Measurements from ENCODE around the gene COL23A1.
"Not testable (repeated sequence)": the region's sequence is repeated elsewhere in the genome, so short reads cannot be mapped to it uniquely, and the experiment has no call there.

COL23A1 gene

GRCh38 chr5:178229111-178229510 is 361.1 kb downstream of the COL23A1 start:
- DNase-seq (ENCODE audit: low read depth in 2 of 2): not testable (repeated sequence)

- DNase-seq (ENCODE audit: low read depth in 2 of 2): no peak
Observed at GRCh38 chr5:178228609-178229008, 361.6 kb downstream of the COL23A1 start.

- DNase-seq (ENCODE audit: low read depth in 2 of 2): no peak
Observed at GRCh38 chr5:178227929-178228328, 362.3 kb downstream of the COL23A1 start.

GRCh38 chr5:178227138-178227659 is 363.0 kb downstream of the COL23A1 start:
- DNase-seq (ENCODE audit: low read depth in 2 of 2): no peak

GRCh38 chr5:178225174-178225573 is 365.0 kb downstream of the COL23A1 start:
- no peak for DNase-seq (ENCODE audit: low read depth in 2 of 2)

- DNase-seq (ENCODE audit: low read depth in 2 of 2): no peak
Observed at GRCh38 chr5:178224403-178224802, 365.8 kb downstream of the COL23A1 start.

GRCh38 chr5:178223828-178224335 is 366.3 kb downstream of the COL23A1 start:
- no peak for DNase-seq (ENCODE audit: low read depth in 2 of 2)

- DNase-seq (ENCODE audit: low read depth in 2 of 2): no peak
Observed at GRCh38 chr5:178223196-178223773, 366.9 kb downstream of the COL23A1 start.

GRCh38 chr5:178222292-178222691 is 367.9 kb downstream of the COL23A1 start:
- DNase-seq (ENCODE audit: low read depth in 2 of 2): no peak

- DNase-seq (ENCODE audit: low read depth in 2 of 2): no peak
Observed at GRCh38 chr5:178221853-178222252, 368.3 kb downstream of the COL23A1 start.

GRCh38 chr5:178221282-178221681 is 368.9 kb downstream of the COL23A1 start:
- DNase-seq (ENCODE audit: low read depth in 2 of 2): no peak

GRCh38 chr5:178218827-178219226 is 371.4 kb downstream of the COL23A1 start:
- DNase-seq (ENCODE audit: low read depth in 2 of 2): no peak

- DNase-seq (ENCODE audit: low read depth in 2 of 2): no peak
Observed at GRCh38 chr5:178218237-178218776, 371.9 kb downstream of the COL23A1 start.

- DNase-seq (ENCODE audit: low read depth in 2 of 2): no peak
Observed at GRCh38 chr5:178216779-178217178, 373.4 kb downstream of the COL23A1 start.

- no peak for DNase-seq (ENCODE audit: low read depth in 2 of 2)
Observed at GRCh38 chr5:178216088-178216534, 374.1 kb downstream of the COL23A1 start.

- DNase-seq (ENCODE audit: low read depth in 2 of 2): no peak
Observed at GRCh38 chr5:178215280-178216002, 374.8 kb downstream of the COL23A1 start.

GRCh38 chr5:178214160-178214803 is 375.9 kb downstream of the COL23A1 start:
- no peak for DNase-seq (ENCODE audit: low read depth in 2 of 2)

GRCh38 chr5:178213748-178214151 is 376.4 kb downstream of the COL23A1 start:
- DNase-seq (ENCODE audit: low read depth in 2 of 2): no peak

GRCh38 chr5:178213003-178213461 is 377.2 kb downstream of the COL23A1 start:
- no peak for DNase-seq (ENCODE audit: low read depth in 2 of 2)

GRCh38 chr5:178212241-178213002 is 377.8 kb downstream of the COL23A1 start:
- no peak for DNase-seq (ENCODE audit: low read depth in 2 of 2)

Data from stimulated activated CD4-positive, alpha-beta T cell treated with anti-CD3 and anti-CD28 coated beads, Interleukin-4, amount 100 ng/mL, for 48 hours (primary cell).